Dendritic cell treated with granulocyte-macrophage colony-stimulating factor and Interleukin-4, amounts not matched to agents 40 ng/mL and 50 ng/mL, for 4 days (primary cell): ENCODE data around the gene FGA.

Source experiments
- H3K27ac Mint-ChIP-seq: one replicate; pipeline ENCODE4 v1.8.0; 2022; ENCODE audit warnings: mild to moderate bottlenecking, mixed read lengths
- H3K27me3 Mint-ChIP-seq: one replicate; pipeline ENCODE4 v1.8.0; 2022; ENCODE audit warnings: mild to moderate bottlenecking, mixed read lengths
- H3K36me3 Mint-ChIP-seq: one replicate; pipeline ENCODE4 v1.8.0; 2022; ENCODE audit warnings: low read depth, mixed read lengths
- H3K4me1 Mint-ChIP-seq: one replicate; pipeline ENCODE4 v1.8.0; 2022; ENCODE audit warnings: low read depth, mixed read lengths
- H3K4me3 Mint-ChIP-seq: one replicate; pipeline ENCODE4 v1.8.0; 2022; ENCODE audit warnings: mild to moderate bottlenecking, moderate library complexity, mixed read lengths
- H3K9me3 Mint-ChIP-seq: one replicate; pipeline ENCODE4 v1.8.0; 2022; ENCODE audit warnings: mixed read lengths
- intact Hi-C: fragments of 100-400 bp; cut with micrococcal nuclease; formaldehyde crosslinking; loops from one replicate; pipeline ENCODE4 v1.15.0; 2022

Gene FGA

GRCh38 chr4:154615211-154615610 is 24.7 kb upstream of the FGA start:
- H3K36me3 Mint-ChIP-seq = no peaks in the 10 kb centered on the region
- no peak overlapping the region for H3K4me3 Mint-ChIP-seq
- no peaks in the 10 kb centered on the region for H3K9me3 Mint-ChIP-seq
- H3K4me1 Mint-ChIP-seq = no peaks in the 10 kb centered on the region
- H3K27ac Mint-ChIP-seq = no peak overlapping the region
- H3K27me3 Mint-ChIP-seq = no peaks in the 10 kb centered on the region
- intact Hi-C loops = no loop called here

- intact Hi-C loops = no loop called here
- H3K4me1 Mint-ChIP-seq = no peaks in the 10 kb centered on the region
These were observed 23.8 kb upstream of the FGA start for GRCh38 chr4:154614306-154614705.

GRCh38 chr4:154612472-154613414 is 22.2 kb upstream of the FGA start, which contains the start of gene FGG:
Gene FGG (minus strand): TSS chr4:154612656. CDS start chr4:154612609, 47 bp downstream.
- Mint-ChIP-seq H3K27me3 (no peaks in the 10 kb centered on the region), H3K27ac (no peak within 1 kb of the TSS), H3K4me1 (no peaks in the 10 kb centered on the region), H3K9me3 (no peaks in the 10 kb centered on the region), H3K36me3 (no peaks in the 10 kb centered on the region), H3K4me3 (no peak within 1 kb of the TSS)
- intact Hi-C loops = no loop called here

More at GRCh38 chr4:154614306-154614705, 23.8 kb upstream of the FGA start:
- no peaks in the 10 kb centered on the region for H3K9me3 Mint-ChIP-seq
- no peak overlapping the region for H3K4me3 Mint-ChIP-seq
- no peaks in the 10 kb centered on the region for H3K27me3 Mint-ChIP-seq
- no peaks in the 10 kb centered on the region for H3K36me3 Mint-ChIP-seq
- H3K27ac Mint-ChIP-seq = no peak overlapping the region

GRCh38 chr4:154611833-154612232 is 21.3 kb upstream of the FGA start:
- Mint-ChIP-seq H3K27me3 (no peaks in the 10 kb centered on the region), H3K9me3 (no peaks in the 10 kb centered on the region), H3K27ac (no peak overlapping the region), H3K4me3 (no peak overlapping the region), H3K36me3 (no peaks in the 10 kb centered on the region), H3K4me1 (no peaks in the 10 kb centered on the region)
- intact Hi-C loops = no loop called here

GRCh38 chr4:154610582-154610981 is 20.0 kb upstream of the FGA start:
- Mint-ChIP-seq H3K9me3 (no peaks in the 10 kb centered on the region), H3K4me3 (no peak overlapping the region), H3K4me1 (no peaks in the 10 kb centered on the region), H3K36me3 (no peaks in the 10 kb centered on the region), H3K27me3 (no peaks in the 10 kb centered on the region), H3K27ac (no peak overlapping the region)
- intact Hi-C loops = no loop called here

GRCh38 chr4:154609532-154609931 is 19.0 kb upstream of the FGA start:
- H3K36me3 Mint-ChIP-seq = no peaks in the 10 kb centered on the region

GRCh38 chr4:154608361-154609252 is 18.1 kb upstream of the FGA start:
- Mint-ChIP-seq H3K27me3 (no peaks in the 10 kb centered on the region), H3K4me3 (no peak overlapping the region), H3K4me1 (no peaks in the 10 kb centered on the region), H3K27ac (no peak overlapping the region), H3K9me3 (no peaks in the 10 kb centered on the region), H3K36me3 (no peaks in the 10 kb centered on the region)
- intact Hi-C loops = no loop called here

More at GRCh38 chr4:154609532-154609931, 19.0 kb upstream of the FGA start:
- intact Hi-C loops = no loop called here
- H3K4me1 Mint-ChIP-seq = no peaks in the 10 kb centered on the region
- H3K9me3 Mint-ChIP-seq = no peaks in the 10 kb centered on the region
- no peak overlapping the region for H3K27ac Mint-ChIP-seq
- H3K27me3 Mint-ChIP-seq = no peaks in the 10 kb centered on the region
- H3K4me3 Mint-ChIP-seq = no peak overlapping the region

- H3K27ac Mint-ChIP-seq = no peak overlapping the region
- H3K4me1 Mint-ChIP-seq = no peaks in the 10 kb centered on the region
- H3K9me3 Mint-ChIP-seq = no peaks in the 10 kb centered on the region
- no peaks in the 10 kb centered on the region for H3K36me3 Mint-ChIP-seq
- H3K27me3 Mint-ChIP-seq = no peaks in the 10 kb centered on the region
- intact Hi-C loops = no loop called here
- H3K4me3 Mint-ChIP-seq = no peak overlapping the region
These were observed 16.5 kb upstream of the FGA start for GRCh38 chr4:154606728-154607723.

GRCh38 chr4:154604696-154605200 is 14.2 kb upstream of the FGA start:
- no peaks in the 10 kb centered on the region for H3K27me3 Mint-ChIP-seq
- H3K4me1 Mint-ChIP-seq = no peaks in the 10 kb centered on the region
- H3K4me3 Mint-ChIP-seq = no peak overlapping the region
- no peaks in the 10 kb centered on the region for H3K36me3 Mint-ChIP-seq
- H3K9me3 Mint-ChIP-seq = no peaks in the 10 kb centered on the region
- intact Hi-C loops = no loop called here
- H3K27ac Mint-ChIP-seq = no peak overlapping the region

GRCh38 chr4:154603033-154603943 is 12.7 kb upstream of the FGA start:
- Mint-ChIP-seq H3K4me1 (no peaks in the 10 kb centered on the region), H3K36me3 (no peaks in the 10 kb centered on the region), H3K9me3 (no peaks in the 10 kb centered on the region), H3K4me3 (no peak overlapping the region), H3K27me3 (no peaks in the 10 kb centered on the region), H3K27ac (no peak overlapping the region)
- intact Hi-C loops = no loop called here

GRCh38 chr4:154602404-154603020 is 12.0 kb upstream of the FGA start:
- H3K27ac Mint-ChIP-seq = no peak overlapping the region
- no peak overlapping the region for H3K4me3 Mint-ChIP-seq
- no peaks in the 10 kb centered on the region for H3K27me3 Mint-ChIP-seq
- H3K36me3 Mint-ChIP-seq = no peaks in the 10 kb centered on the region
- H3K9me3 Mint-ChIP-seq = no peaks in the 10 kb centered on the region
- no peaks in the 10 kb centered on the region for H3K4me1 Mint-ChIP-seq
- intact Hi-C loops = no loop called here
